ENCODE measurements around the gene GABRB1.

DNA sequence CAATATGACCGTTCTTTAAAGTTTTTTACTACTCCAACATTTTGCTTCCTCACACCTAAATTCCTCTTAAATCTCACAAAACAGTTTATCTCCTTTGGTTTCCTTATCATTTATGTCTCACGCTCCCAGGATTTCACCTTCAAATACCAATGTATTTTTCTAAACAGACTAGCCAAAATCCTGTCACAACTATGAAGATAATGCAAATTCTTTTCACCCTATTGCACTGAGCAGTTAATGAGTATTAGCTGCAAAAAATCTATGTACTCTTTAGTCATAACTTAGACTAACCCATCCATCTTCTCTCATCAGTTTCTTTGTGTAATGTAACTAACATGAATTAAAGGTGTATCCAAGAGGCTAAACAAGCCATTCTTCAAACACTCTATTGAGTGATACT is 280.8 kb downstream of the GABRB1 start:
- TF ChIP-seq, protein P1, sequence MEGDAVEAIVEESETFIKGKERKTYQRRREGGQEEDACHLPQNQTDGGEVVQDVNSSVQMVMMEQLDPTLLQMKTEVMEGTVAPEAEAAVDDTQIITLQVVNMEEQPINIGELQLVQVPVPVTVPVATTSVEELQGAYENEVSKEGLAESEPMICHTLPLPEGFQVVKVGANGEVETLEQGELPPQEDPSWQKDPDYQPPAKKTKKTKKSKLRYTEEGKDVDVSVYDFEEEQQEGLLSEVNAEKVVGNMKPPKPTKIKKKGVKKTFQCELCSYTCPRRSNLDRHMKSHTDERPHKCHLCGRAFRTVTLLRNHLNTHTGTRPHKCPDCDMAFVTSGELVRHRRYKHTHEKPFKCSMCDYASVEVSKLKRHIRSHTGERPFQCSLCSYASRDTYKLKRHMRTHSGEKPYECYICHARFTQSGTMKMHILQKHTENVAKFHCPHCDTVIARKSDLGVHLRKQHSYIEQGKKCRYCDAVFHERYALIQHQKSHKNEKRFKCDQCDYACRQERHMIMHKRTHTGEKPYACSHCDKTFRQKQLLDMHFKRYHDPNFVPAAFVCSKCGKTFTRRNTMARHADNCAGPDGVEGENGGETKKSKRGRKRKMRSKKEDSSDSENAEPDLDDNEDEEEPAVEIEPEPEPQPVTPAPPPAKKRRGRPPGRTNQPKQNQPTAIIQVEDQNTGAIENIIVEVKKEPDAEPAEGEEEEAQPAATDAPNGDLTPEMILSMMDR (IDR thresholded peaks at IDR 0.05; ENCODE audit: low read length), result no peak
- no peak for TF ChIP-seq EZH2 (IDR thresholded peaks at IDR 0.05; ENCODE audit: borderline replicate concordance, low read length)
